BLaER1 treated with 17β-estradiol and CSF1 and Interleukin-3, amounts not matched to agents 10 nM and 100 nM (cell line): Measurements from ENCODE around the gene SCNN1A.

Source experiments
- H3K27ac ChIP-seq, 11 experiments: shearing (Covaris generic); formaldehyde crosslinking; 2 replicates each; pipeline ENCODE4 v1.8.1; 2022
- H3K27me3 ChIP-seq, 11 experiments: shearing (Covaris generic); formaldehyde crosslinking; 2 replicates each; pipeline ENCODE4 v1.8.1; 2022
- H3K36me3 ChIP-seq, 11 experiments: shearing (Covaris generic); formaldehyde crosslinking; 2 replicates each; pipeline ENCODE4 v1.8.1; 2022
- H3K4me1 ChIP-seq, 10 experiments: shearing (Covaris generic); formaldehyde crosslinking; 2 replicates each; pipeline ENCODE4 v1.8.1; 2022
- H3K4me2 ChIP-seq, 11 experiments: shearing (Covaris generic); formaldehyde crosslinking; 2 replicates each; pipeline ENCODE4 v1.8.1; 2022
- H3K4me3 ChIP-seq, 10 experiments: shearing (Covaris generic); formaldehyde crosslinking; 2 replicates each; pipeline ENCODE4 v1.8.1; 2022
- H3K9ac ChIP-seq, 11 experiments: shearing (Covaris generic); formaldehyde crosslinking; 2 replicates each; pipeline ENCODE4 v1.8.1; 2022
- H3K9me3 ChIP-seq, 11 experiments: shearing (Covaris generic); formaldehyde crosslinking; replicated peaks in 1 of 11; 2 replicates each; pipeline ENCODE4 v1.8.1; 2022
- H4K20me1 ChIP-seq, 11 experiments: shearing (Covaris generic); formaldehyde crosslinking; 2 replicates each; pipeline ENCODE4 v1.8.1; 2022
- Cebpa-rat ChIP-seq, 11 experiments: shearing (Covaris generic); IDR thresholded peaks; 2 replicates each; pipeline ENCODE4 v1.8.1; 2022

SCNN1A gene

GRCh38 chr12:6322352-6322751 lies 53.0 kb downstream of the SCNN1A start:
- no peak for TF ChIP-seq Cebpa-rat (IDR thresholded peaks at IDR 0.05)
- H3K9me3 ChIP-seq = no peaks in the 10 kb centered on the region
- H3K27me3 ChIP-seq = no peaks in the 10 kb centered on the region
- H3K27ac ChIP-seq = peak overlapping the region in 8 of 11 experiments; percentile 58 to 81 (median 76); a peak in 9 of 22 replicates
- H3K4me2 ChIP-seq = peak overlapping the region in 10 of 11 experiments; percentile 72 to 100 (median 90); a peak in 19 of 22 replicates
- peaks cover 21 to 93% (median 38%) of the 10 kb centered on the region in 11 experiments for H4K20me1 ChIP-seq
- no peak overlapping the region for H3K4me3 ChIP-seq
- peaks cover 64 to 94% (median 77%) of the 10 kb centered on the region in 10 experiments for H3K4me1 ChIP-seq
- peaks cover 0 to 35% (median 25%) of the 10 kb centered on the region in 11 experiments; a peak in 17 of 22 replicates for H3K36me3 ChIP-seq
- H3K9ac ChIP-seq = peak overlapping the region in 4 of 11 experiments; percentile 1 to 74 (median 66); a peak in 4 of 22 replicates

- TF ChIP-seq Cebpa-rat (IDR thresholded peaks at IDR 0.05) = no peak
- Histone ChIP-seq H3K4me3 (no peak overlapping the region), H3K9me3 (no peaks in the 10 kb centered on the region), H3K27me3 (0 out of 22 replicates have a peak, but pooled peaks cover 0 to 3% (median 0%) of the 10 kb centered on the region in 11 experiments), H3K36me3 (peaks cover 0 to 31% (median 20%) of the 10 kb centered on the region in 11 experiments; a peak in 17 of 22 replicates), H3K4me2 (peak overlapping the region in 6 of 11 experiments; percentile 72 to 100 (median 91); a peak in 11 of 22 replicates), H4K20me1 (peaks cover 16 to 93% (median 34%) of the 10 kb centered on the region in 11 experiments), H3K9ac (peak overlapping the region in 1 of 11 experiments; percentile 1; a peak in 2 of 22 replicates), H3K4me1 (peaks cover 60 to 89% (median 72%) of the 10 kb centered on the region in 10 experiments), H3K27ac (0 out of 22 replicates have a peak overlapping the region, but pooled peaks of 1 of the 11 experiments have one; percentile 77)
These were observed 53.5 kb downstream of the SCNN1A start for GRCh38 chr12:6321905-6322304.

GRCh38 chr12:6319446-6319845 lies 55.9 kb downstream of the SCNN1A start:
- Histone ChIP-seq H3K4me1 (peaks cover 37 to 65% (median 48%) of the 10 kb centered on the region in 10 experiments), H3K4me3 (no peak overlapping the region), H3K27me3 (0 out of 22 replicates have a peak, but pooled peaks cover 0 to 3% (median 0%) of the 10 kb centered on the region in 11 experiments), H3K27ac (no peak overlapping the region), H3K9ac (no peak overlapping the region), H3K4me2 (peak overlapping the region in 3 of 11 experiments; percentile 80 to 83 (median 81); a peak in 4 of 22 replicates), H4K20me1 (peaks cover 0 to 70% (median 9%) of the 10 kb centered on the region in 11 experiments; a peak in 17 of 22 replicates), H3K36me3 (peaks cover 0 to 12% (median 1%) of the 10 kb centered on the region in 11 experiments; a peak in 6 of 22 replicates), H3K9me3 (no peaks in the 10 kb centered on the region)
- no peak for TF ChIP-seq Cebpa-rat (IDR thresholded peaks at IDR 0.05)

GRCh38 chr12:6318440-6318879 lies 56.9 kb downstream of the SCNN1A start:
- Histone ChIP-seq H3K4me1 (peaks cover 27 to 56% (median 40%) of the 10 kb centered on the region in 10 experiments), H3K36me3 (peaks cover 0 to 12% (median 0%) of the 10 kb centered on the region in 11 experiments; a peak in 6 of 22 replicates)

GRCh38 chr12:6317693-6318439 lies 57.5 kb downstream of the SCNN1A start:
- Histone ChIP-seq H3K4me3 (no peak overlapping the region), H3K4me1 (peaks cover 27 to 56% (median 40%) of the 10 kb centered on the region in 10 experiments), H3K36me3 (peaks cover 0 to 12% (median 0%) of the 10 kb centered on the region in 11 experiments; a peak in 6 of 22 replicates), H3K27me3 (peaks cover 0 to 4% (median 0%) of the 10 kb centered on the region in 11 experiments; a peak in 1 of 22 replicates), H3K4me2 (peak overlapping the region; percentile 54 to 83 (median 60)), H3K9me3 (no peaks in the 10 kb centered on the region), H4K20me1 (peaks cover 0 to 62% (median 7%) of the 10 kb centered on the region in 11 experiments; a peak in 11 of 22 replicates), H3K27ac (0 out of 22 replicates have a peak overlapping the region, but pooled peaks of 1 of the 11 experiments have one; percentile 23), H3K9ac (peak overlapping the region in 6 of 11 experiments; percentile 8 to 41 (median 32); a peak in 4 of 22 replicates)
- TF ChIP-seq Cebpa-rat (IDR thresholded peaks at IDR 0.05) = no peak

More at GRCh38 chr12:6318440-6318879, 56.9 kb downstream of the SCNN1A start:
- Histone ChIP-seq H3K9ac (peak overlapping the region in 6 of 11 experiments; percentile 8 to 41 (median 32); a peak in 5 of 22 replicates), H4K20me1 (peaks cover 0 to 63% (median 7%) of the 10 kb centered on the region in 11 experiments; a peak in 12 of 22 replicates), H3K9me3 (no peaks in the 10 kb centered on the region), H3K4me3 (no peak overlapping the region), H3K27ac (0 out of 22 replicates have a peak overlapping the region, but pooled peaks of 1 of the 11 experiments have one; percentile 23), H3K4me2 (peak overlapping the region; percentile 54 to 83 (median 60)), H3K27me3 (0 out of 22 replicates have a peak, but pooled peaks cover 0 to 3% (median 0%) of the 10 kb centered on the region in 11 experiments)
- no peak for TF ChIP-seq Cebpa-rat (IDR thresholded peaks at IDR 0.05)

- peaks cover 2 to 12% (median 6%) of the 10 kb centered on the region in 11 experiments; a peak in 16 of 22 replicates for H3K27me3 ChIP-seq
- no peak for TF ChIP-seq Cebpa-rat (IDR thresholded peaks at IDR 0.05)
- H3K27ac ChIP-seq = no peak overlapping the region
- peaks cover 0 to 57% (median 2%) of the 10 kb centered on the region in 11 experiments; a peak in 8 of 22 replicates for H4K20me1 ChIP-seq
- no peak overlapping the region for H3K4me3 ChIP-seq
- H3K9me3 ChIP-seq = no peaks in the 10 kb centered on the region
- H3K36me3 ChIP-seq = peaks cover 0 to 10% (median 0%) of the 10 kb centered on the region in 11 experiments; a peak in 6 of 22 replicates
- H3K9ac ChIP-seq = no peak overlapping the region
- peaks cover 27 to 54% (median 40%) of the 10 kb centered on the region in 10 experiments for H3K4me1 ChIP-seq
- no peak overlapping the region for H3K4me2 ChIP-seq
These were observed 58.3 kb downstream of the SCNN1A start for GRCh38 chr12:6316921-6317692.

- no peak overlapping the region for H3K27ac ChIP-seq
- H3K9me3 ChIP-seq = no peaks in the 10 kb centered on the region
- peaks cover 0 to 4% (median 0%) of the 10 kb centered on the region in 11 experiments; a peak in 4 of 22 replicates for H3K36me3 ChIP-seq
- peaks cover 13 to 23% (median 17%) of the 10 kb centered on the region in 11 experiments for H3K27me3 ChIP-seq
- no peak overlapping the region for H3K4me2 ChIP-seq
- no peak overlapping the region for H3K4me3 ChIP-seq
- H3K9ac ChIP-seq = no peak overlapping the region
- peaks cover 25 to 49% (median 38%) of the 10 kb centered on the region in 10 experiments for H3K4me1 ChIP-seq
- peaks cover 0 to 48% (median 0%) of the 10 kb centered on the region in 11 experiments; a peak in 8 of 22 replicates for H4K20me1 ChIP-seq
- TF ChIP-seq Cebpa-rat (IDR thresholded peaks at IDR 0.05) = no peak
These were observed 59.4 kb downstream of the SCNN1A start for GRCh38 chr12:6315704-6316597.
